Activated naive CD4-positive, alpha-beta T cell (primary cell): ENCODE data around the gene LRP6.

Experiments
- DNase-seq, 4 experiments: peaks; one replicate each; lab custom pipeline; 2025; lab: John Stamatoyannopoulos, UW

Gene LRP6

GRCh38 chr12:12072064-12072760 is 194.6 kb downstream of the LRP6 start:
- peak in 2 of 4 experiments; percentile 17 to 20 for DNase-seq

GRCh38 chr12:12070674-12071656 is 195.9 kb downstream of the LRP6 start, which contains the start of gene BCL2L14:
Gene BCL2L14 (plus strand): TSS chr12:12070939. CDS start chr12:12079306, 8,367 bp downstream.
- no peak for DNase-seq

- DNase-seq: no peak
Observed at GRCh38 chr12:12069821-12070548, 196.9 kb downstream of the LRP6 start.

- no peak for DNase-seq
Observed at GRCh38 chr12:12068751-12069150, 198.1 kb downstream of the LRP6 start.
